AG04450 (cell line): ENCODE measurements around the gene SCART1. TPM values are rescaled to one million over a fixed set of nuclear protein-coding genes. Genes with fewer than 3 reads are reported as not detected.
"Not testable (repeated sequence)": the region's sequence is repeated elsewhere in the genome, so short reads cannot be mapped to it uniquely, and the experiment has no call there.

Experiments
- CTCF ChIA-PET: fragments of 300-600, 350-600 bp; formaldehyde crosslinking; extraction: SDS; loops from one replicate; lab custom pipeline; 2022; ENCODE audit warnings: antibody characterized with exemption, inconsistent platforms; lab: Charles Lee
- POLR2A ChIA-PET: fragments of 350-600 bp; formaldehyde crosslinking; extraction: SDS; loops from one replicate; lab custom pipeline; 2021; ENCODE audit warnings: antibody characterized with exemption, inconsistent platforms; lab: Yijun Ruan, JAX
- DNase-seq: peaks from one replicate; pipeline ENCODE4 v3.0.0-alpha.2; 2011; ENCODE audit warnings: low read depth, low spot score
- H3K27ac ChIP-seq: one replicate; pipeline ENCODE4 v1.5.1; 2012; ENCODE audit warnings: low read depth, low read length, control low read depth
- H3K27me3 ChIP-seq: one replicate; pipeline ENCODE4 v1.6.0; 2012; ENCODE audit warnings: low read length; ENCODE audit not compliant: control insufficient read depth, insufficient read depth
- H3K4me3 ChIP-seq: 2 replicates; pipeline ENCODE4 v1.5.1; 2011; ENCODE audit warnings: mild to moderate bottlenecking, low read depth, low read length, control low read depth
- H3K9me3 ChIP-seq: 2 replicates; pipeline ENCODE4 v1.5.1; 2012; ENCODE audit warnings: low read length; ENCODE audit not compliant: control insufficient read depth, insufficient read depth
- CTCF ChIP-seq: IDR thresholded peaks from 2 replicates; pipeline ENCODE4 v1.5.1; 2011; ENCODE audit warnings: low read depth, low read length, control low read depth, inconsistent platforms
- polyA plus RNA-seq: library from polyadenylated mRNA; depleted of rRNA; stranded (reverse); fragments of >200 nt; gene quantifications from 2 replicates; pipeline ENCODE4 v1.2.3, GENCODE V29; 2011

The SCART1 gene
- polyA plus RNA-seq, 1 experiment = 0.67 TPM

- peaks cover 7% of the 10 kb centered on the region; the same call in 1 of the 2 replicates for H3K9me3 ChIP-seq
- POLR2A ChIA-PET = no interaction called here
- CTCF ChIA-PET = interaction anchor here (0.6 to 0.7 kb wide), 2 partner anchors 49 to 79 kb away, joined by 4 read pairs; no protein-coding TSS in a partner anchor
- H3K4me3 ChIP-seq = no peak overlapping the region
- TF ChIP-seq CTCF = no peak
- no peak for DNase-seq
- H3K27me3 ChIP-seq = no peaks in the 10 kb centered on the region
- H3K27ac ChIP-seq = no peak overlapping the region
Measured at GRCh38 chr10:133439517-133440461, 14.0 kb upstream of the SCART1 start.

DNA sequence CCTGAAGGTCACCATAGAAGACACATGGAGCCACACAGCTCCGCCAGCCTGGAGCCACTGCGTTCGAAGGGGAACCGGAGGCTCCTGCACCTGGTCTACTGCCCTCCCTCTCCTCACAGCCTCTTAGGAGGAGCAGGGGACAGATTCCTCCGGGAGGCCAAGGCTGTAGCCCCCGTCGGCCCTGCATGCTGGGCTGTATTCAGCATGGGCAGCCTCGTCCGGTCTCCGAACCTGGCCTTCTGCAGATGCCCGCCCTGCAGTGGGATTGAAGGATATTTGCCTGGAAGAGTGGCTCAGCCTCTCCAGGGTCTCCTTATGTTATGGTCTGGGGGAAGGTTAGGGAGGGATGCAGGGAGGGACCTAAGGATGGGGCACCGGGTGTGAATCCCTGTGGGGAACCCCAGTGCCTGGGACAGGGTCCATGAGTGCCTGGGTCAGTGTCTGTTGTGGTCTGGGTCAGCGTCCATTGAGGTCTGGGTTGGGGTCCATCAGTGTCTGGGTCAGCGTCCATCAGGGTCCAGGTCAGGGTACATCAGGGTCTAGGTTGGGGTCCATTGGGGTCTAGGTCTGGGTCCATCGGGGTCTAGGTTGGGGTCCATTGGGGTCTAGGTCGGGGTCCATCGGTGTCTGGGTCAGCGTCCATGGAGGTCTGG lies 13.0 kb upstream of the SCART1 start:
- ChIA-PET CTCF (interaction anchor here (1.0 kb wide), 1 partner anchor 111 kb away, joined by 3 read pairs; no protein-coding TSS in a partner anchor), POLR2A (no interaction called here)
- DNase-seq = no peak
- no peak for TF ChIP-seq CTCF
- Histone ChIP-seq H3K27me3 (no peaks in the 10 kb centered on the region), H3K4me3 (no peak overlapping the region), H3K9me3 (peaks cover 16% of the 10 kb centered on the region), H3K27ac (no peak overlapping the region)

DNA sequence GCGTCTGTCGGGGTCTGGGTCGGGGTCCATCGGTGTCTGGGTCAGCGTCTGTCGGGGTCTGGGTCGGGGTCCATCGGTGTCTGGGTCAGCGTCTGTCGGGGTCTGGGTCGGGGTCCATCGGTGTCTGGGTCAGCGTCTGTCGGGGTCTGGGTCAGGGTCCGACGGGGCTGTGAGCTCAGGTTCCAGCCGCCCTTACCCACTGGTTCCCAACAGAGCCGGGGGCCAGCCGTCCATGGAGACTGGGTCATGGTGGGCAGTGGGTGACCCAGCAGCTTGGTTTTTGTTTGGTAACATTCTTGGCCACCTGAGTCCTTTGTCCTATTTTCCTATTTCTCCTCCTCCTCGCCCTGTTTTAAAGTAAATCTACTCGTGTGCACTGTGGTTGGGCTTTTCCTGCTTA lies 12.4 kb upstream of the SCART1 start:
- H3K27me3 ChIP-seq, DNase-seq, POLR2A ChIA-PET, H3K27ac ChIP-seq, H3K4me3 ChIP-seq: not testable (repeated sequence)
- H3K9me3 ChIP-seq = peaks cover 19% of the 10 kb centered on the region
- CTCF ChIA-PET = interaction anchor here (1.0 kb wide), 1 partner anchor 112 kb away, joined by 3 read pairs; no protein-coding TSS in a partner anchor

GRCh38 chr10:133441780-133442179 lies 12.0 kb upstream of the SCART1 start:
- H3K27ac ChIP-seq = no peak overlapping the region
- ChIA-PET POLR2A (no interaction called here), CTCF (interaction anchor here (1.0 kb wide), 1 partner anchor 112 kb away, joined by 3 read pairs; no protein-coding TSS in a partner anchor)
- H3K27me3 ChIP-seq = no peaks in the 10 kb centered on the region
- no peak overlapping the region for H3K4me3 ChIP-seq
- no peak for TF ChIP-seq CTCF
- H3K9me3 ChIP-seq = peaks cover 22% of the 10 kb centered on the region
- DNase-seq = no peak

DNA sequence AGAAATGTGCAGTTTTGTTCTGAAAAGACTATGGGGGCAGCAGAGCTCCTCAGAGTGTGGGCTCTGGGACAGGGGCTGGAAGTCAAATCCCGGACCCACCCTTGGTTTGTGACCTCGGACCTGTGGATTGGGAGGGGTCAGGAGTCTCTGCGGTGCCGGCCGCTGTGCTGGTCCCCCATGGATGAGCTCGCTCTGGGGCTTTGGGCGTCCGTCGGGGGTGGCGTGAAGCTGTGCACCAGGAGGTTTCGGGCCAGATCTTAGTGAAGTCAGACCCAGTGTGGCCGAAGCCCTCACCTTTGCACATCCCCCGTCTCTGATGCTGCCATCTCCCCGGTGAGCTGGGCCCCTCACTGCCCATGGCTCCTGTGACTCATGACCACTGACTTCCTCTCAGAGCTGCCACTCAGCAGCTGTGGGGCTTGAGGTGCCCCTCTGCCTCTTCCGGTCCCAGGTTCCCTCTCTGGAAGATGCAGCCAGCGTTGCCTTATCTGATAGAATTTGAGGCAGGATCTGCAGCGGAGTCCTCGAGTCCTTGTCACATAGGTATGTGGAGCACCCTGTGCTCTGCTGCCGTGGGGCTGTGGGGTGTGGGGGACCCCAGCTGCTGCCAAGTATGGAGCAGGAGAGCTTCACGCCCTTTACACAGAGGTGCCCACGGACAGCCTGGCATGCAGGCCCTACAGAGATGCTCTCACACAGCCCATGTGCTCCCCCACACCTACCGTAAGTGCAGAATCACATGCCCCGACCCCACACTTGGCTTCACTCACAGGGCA lies 11.4 kb upstream of the SCART1 start:
- Histone ChIP-seq H3K4me3 (no peak overlapping the region), H3K9me3 (peaks cover 25% of the 10 kb centered on the region), H3K27me3 (no peaks in the 10 kb centered on the region), H3K27ac (no peak overlapping the region)
- DNase-seq = no peak
- ChIA-PET POLR2A (no interaction called here), CTCF (interaction anchor here (0.5 to 0.6 kb wide), 2 partner anchors 8 to 77 kb away, joined by 3 to 4 read pairs; no protein-coding TSS in a partner anchor)
- no peak for TF ChIP-seq CTCF
